DOHH2 (cell line): ENCODE measurements around the gene CYP46A1.
"Not testable (repeated sequence)": the region's sequence is repeated elsewhere in the genome, so short reads cannot be mapped to it uniquely, and the experiment has no call there.

Experiments used
- H3F3A ChIP-seq: fragments of 200-600 bp; sonication (generic), shearing (Covaris generic); 2 replicates; pipeline ENCODE4 v1.6.0; 2016; ENCODE audit warnings: antibody characterized with exemption, mild to moderate bottlenecking; ENCODE audit not compliant: control insufficient read depth, insufficient read depth
- H3K27ac ChIP-seq: fragments of 200-600 bp; sonication (generic); 2 replicates; pipeline ENCODE4 v1.5.1; 2014; ENCODE audit warnings: low read depth, mild to moderate bottlenecking, low read length, moderate library complexity
- H3K27me3 ChIP-seq: fragments of 200-600 bp; sonication (generic); 2 replicates; pipeline ENCODE4 v1.6.1; 2014; ENCODE audit warnings: mild to moderate bottlenecking, low read length, mixed read lengths; ENCODE audit not compliant: control insufficient read depth
- H3K36me3 ChIP-seq: fragments of 200-600 bp; sonication (generic); 2 replicates; pipeline ENCODE4 v1.6.1; 2014; ENCODE audit warnings: mild to moderate bottlenecking, low read length, moderate library complexity, mixed read lengths; ENCODE audit not compliant: control insufficient read depth
- H3K4me1 ChIP-seq: fragments of 200-600 bp; sonication (generic); 2 replicates; pipeline ENCODE4 v1.6.1; 2014; ENCODE audit warnings: mild to moderate bottlenecking, low read length, mixed read lengths; ENCODE audit not compliant: control insufficient read depth
- H3K4me2 ChIP-seq: fragments of 200-600 bp; sonication (generic); 2 replicates; pipeline ENCODE4 v1.6.0; 2014; ENCODE audit warnings: mild to moderate bottlenecking, low read length, moderate library complexity
- H3K4me3 ChIP-seq: fragments of 200-600 bp; sonication (generic); 2 replicates; pipeline ENCODE4 v1.5.1; 2014; ENCODE audit warnings: mild to moderate bottlenecking, low read length, mixed read lengths
- H3K79me2 ChIP-seq: fragments of 200-600 bp; sonication (generic); 2 replicates; pipeline ENCODE4 v1.6.1; 2014; ENCODE audit warnings: mild to moderate bottlenecking, low read length, mixed read lengths; ENCODE audit not compliant: control insufficient read depth
- H3K9me2 ChIP-seq: fragments of 200-600 bp; sonication (generic); replicated peaks from 2 replicates; pipeline ENCODE4 v1.6.1; 2014; ENCODE audit warnings: mild to moderate bottlenecking, low read length, mixed read lengths; ENCODE audit not compliant: control insufficient read depth
- H3K9me3 ChIP-seq: fragments of 200-600 bp; sonication (generic); 2 replicates; pipeline ENCODE4 v1.6.1; 2014; ENCODE audit warnings: antibody characterized with exemption, low read length, mixed read lengths; ENCODE audit not compliant: control insufficient read depth, insufficient read depth
- H4K20me1 ChIP-seq: fragments of 200-600 bp; sonication (generic); 2 replicates; pipeline ENCODE4 v1.6.0; 2014; ENCODE audit warnings: low read depth, mild to moderate bottlenecking, antibody characterized with exemption, low read length, moderate library complexity; ENCODE audit not compliant: control insufficient read depth, insufficient read depth
- EZH2phosphoT487 ChIP-seq: fragments of 200-600 bp; sonication (generic); IDR thresholded peaks from 2 replicates; pipeline ENCODE4 v1.6.1; 2017; ENCODE audit warnings: borderline replicate concordance, mild to moderate bottlenecking, antibody characterized with exemption, low read length, moderate library complexity, mixed read lengths
- TF ChIP-seq, protein P1 (sequence below): fragments of 200-600 bp; sonication (generic); IDR thresholded peaks from one replicate; pipeline ENCODE4 v1.5.1; 2014; ENCODE audit warnings: antibody characterized with exemption, mild to moderate bottlenecking, low read depth, low read length; ENCODE audit not compliant: poor library complexity, severe bottlenecking

The CYP46A1 gene

DNA sequence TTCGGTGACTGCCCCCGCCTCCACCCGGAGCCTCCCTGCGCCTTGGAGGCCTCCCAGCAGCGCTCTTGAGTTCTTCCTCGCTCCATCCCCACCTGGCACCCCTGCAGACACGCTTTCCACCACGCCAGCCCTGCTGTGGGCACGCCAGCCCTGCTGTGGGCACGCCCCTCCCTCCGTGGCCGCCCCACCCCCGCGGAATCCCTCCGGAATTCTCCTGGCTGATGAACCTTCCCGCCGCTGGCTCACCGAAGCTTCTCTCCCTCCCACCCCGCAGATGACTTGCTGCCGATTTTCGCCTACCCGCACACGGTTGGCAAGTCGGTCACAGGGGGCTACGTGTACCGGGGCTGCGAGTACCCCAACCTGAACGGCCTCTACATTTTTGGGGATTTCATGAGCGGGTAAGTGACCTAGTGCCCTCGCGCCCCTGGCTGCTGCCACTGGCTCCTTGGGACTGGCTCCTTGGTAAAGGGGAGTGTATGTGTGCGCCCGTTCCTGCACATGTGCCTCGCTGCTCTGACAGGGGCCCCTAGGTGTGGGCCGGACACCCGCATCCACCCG lies 24.0 kb upstream of the CYP46A1 start:
- Histone ChIP-seq H3F3A (no peaks in the 10 kb centered on the region), H3K9me2 (no peaks in the 10 kb centered on the region), H3K27ac (no peak overlapping the region), H4K20me1 (no peaks in the 10 kb centered on the region), H3K9me3 (no peaks in the 10 kb centered on the region), H3K4me3 (no peak overlapping the region), H3K4me2 (no peak overlapping the region), H3K36me3 (no peaks in the 10 kb centered on the region), H3K4me1 (peaks cover 4% of the 10 kb centered on the region; the same call in 1 of the 2 replicates), H3K79me2 (no peaks in the 10 kb centered on the region), H3K27me3 (no peaks in the 10 kb centered on the region)
- TF ChIP-seq, protein P1, sequence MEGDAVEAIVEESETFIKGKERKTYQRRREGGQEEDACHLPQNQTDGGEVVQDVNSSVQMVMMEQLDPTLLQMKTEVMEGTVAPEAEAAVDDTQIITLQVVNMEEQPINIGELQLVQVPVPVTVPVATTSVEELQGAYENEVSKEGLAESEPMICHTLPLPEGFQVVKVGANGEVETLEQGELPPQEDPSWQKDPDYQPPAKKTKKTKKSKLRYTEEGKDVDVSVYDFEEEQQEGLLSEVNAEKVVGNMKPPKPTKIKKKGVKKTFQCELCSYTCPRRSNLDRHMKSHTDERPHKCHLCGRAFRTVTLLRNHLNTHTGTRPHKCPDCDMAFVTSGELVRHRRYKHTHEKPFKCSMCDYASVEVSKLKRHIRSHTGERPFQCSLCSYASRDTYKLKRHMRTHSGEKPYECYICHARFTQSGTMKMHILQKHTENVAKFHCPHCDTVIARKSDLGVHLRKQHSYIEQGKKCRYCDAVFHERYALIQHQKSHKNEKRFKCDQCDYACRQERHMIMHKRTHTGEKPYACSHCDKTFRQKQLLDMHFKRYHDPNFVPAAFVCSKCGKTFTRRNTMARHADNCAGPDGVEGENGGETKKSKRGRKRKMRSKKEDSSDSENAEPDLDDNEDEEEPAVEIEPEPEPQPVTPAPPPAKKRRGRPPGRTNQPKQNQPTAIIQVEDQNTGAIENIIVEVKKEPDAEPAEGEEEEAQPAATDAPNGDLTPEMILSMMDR = no peak
- no peak for TF ChIP-seq EZH2phosphoT487

DNA sequence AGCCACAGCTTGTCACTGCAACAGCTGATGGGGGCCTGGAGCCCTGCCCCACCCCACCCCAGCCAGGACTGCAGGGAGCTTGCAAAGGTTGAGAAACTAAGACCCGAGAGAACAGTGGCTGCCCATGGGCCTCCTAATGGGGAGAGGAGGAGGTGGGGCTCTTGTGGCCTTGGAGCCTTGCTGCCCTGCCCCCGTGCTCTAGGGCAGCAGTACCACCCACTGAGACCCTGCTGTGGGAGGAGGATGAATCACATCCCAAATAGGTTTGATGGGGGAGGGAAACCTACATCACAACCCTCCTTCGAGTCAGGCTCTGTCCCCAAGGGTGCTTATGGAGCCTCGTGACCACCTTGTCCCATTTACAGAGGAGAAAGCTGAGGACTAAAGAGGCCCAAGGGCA lies 23.3 kb upstream of the CYP46A1 start:
- H3K4me2 ChIP-seq = no peak overlapping the region
- TF ChIP-seq EZH2phosphoT487 = no peak
- TF ChIP-seq, protein P1 = no peak
- H3K4me1 ChIP-seq = peaks cover 6% of the 10 kb centered on the region; the same call in 1 of the 2 replicates
- no peaks in the 10 kb centered on the region for H3F3A ChIP-seq
- no peaks in the 10 kb centered on the region for H4K20me1 ChIP-seq
- no peak overlapping the region for H3K27ac ChIP-seq
- H3K27me3 ChIP-seq = no peaks in the 10 kb centered on the region
- no peaks in the 10 kb centered on the region for H3K9me3 ChIP-seq
- no peaks in the 10 kb centered on the region for H3K36me3 ChIP-seq
- H3K4me3 ChIP-seq = no peak overlapping the region
- H3K9me2 ChIP-seq = no peaks in the 10 kb centered on the region
- H3K79me2 ChIP-seq = no peaks in the 10 kb centered on the region

DNA sequence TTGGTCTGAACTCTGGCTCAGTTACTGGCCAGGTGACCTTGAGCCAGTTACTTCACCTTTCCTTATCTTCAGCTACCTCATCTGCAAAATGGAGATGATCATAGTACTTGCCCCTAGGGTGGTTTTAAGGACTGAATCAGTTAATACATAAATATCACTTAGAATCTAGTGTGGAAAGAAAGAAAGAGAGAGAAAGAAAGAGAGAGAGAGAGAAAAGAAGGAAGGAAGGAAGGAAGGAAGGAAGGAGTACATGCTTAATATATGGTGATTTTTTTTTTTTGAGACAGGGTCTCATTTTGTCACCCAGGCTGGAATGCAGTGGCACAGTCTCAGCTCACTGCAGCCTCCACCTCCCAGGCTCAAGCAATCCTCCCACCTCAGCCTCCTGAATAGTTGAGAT lies 22.9 kb upstream of the CYP46A1 start:
- not testable (repeated sequence) for H3K27ac ChIP-seq, H3K79me2 ChIP-seq, H3F3A ChIP-seq, H3K36me3 ChIP-seq, H3K4me2 ChIP-seq, H3K9me3 ChIP-seq, H3K4me3 ChIP-seq, H3K4me1 ChIP-seq, H3K27me3 ChIP-seq, H4K20me1 ChIP-seq, H3K9me2 ChIP-seq

DNA sequence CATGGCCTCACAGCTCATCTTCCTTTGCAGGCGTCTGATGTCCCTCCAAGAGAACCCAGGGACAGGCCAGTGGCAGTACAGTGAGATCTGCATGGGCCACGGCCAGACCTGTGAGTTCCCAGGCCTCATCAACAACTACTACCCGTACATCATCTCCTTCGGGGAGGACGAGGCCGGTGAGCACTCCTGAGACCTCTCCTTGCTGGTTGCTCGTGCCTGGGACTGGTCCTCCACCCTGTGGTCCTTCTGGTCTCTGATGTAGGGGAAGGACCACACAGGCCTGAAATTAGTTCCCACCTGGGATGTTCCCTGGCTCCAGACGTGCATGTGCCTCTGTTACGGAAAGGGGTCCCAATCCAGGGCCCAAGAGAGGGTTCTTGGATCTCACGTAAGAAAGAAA lies 21.3 kb upstream of the CYP46A1 start:
- no peak overlapping the region for H3K4me2 ChIP-seq
- no peaks in the 10 kb centered on the region for H4K20me1 ChIP-seq
- no peak for TF ChIP-seq EZH2phosphoT487
- TF ChIP-seq, protein P1 = no peak
- no peaks in the 10 kb centered on the region for H3K27me3 ChIP-seq
- H3K36me3 ChIP-seq = no peaks in the 10 kb centered on the region
- no peaks in the 10 kb centered on the region for H3K79me2 ChIP-seq
- no peaks in the 10 kb centered on the region for H3K9me2 ChIP-seq
- H3K4me3 ChIP-seq = no peak overlapping the region
- no peaks in the 10 kb centered on the region for H3F3A ChIP-seq
- H3K27ac ChIP-seq = no peak overlapping the region
- no peaks in the 10 kb centered on the region for H3K9me3 ChIP-seq
- H3K4me1 ChIP-seq = peaks cover 6% of the 10 kb centered on the region; the same call in 1 of the 2 replicates
